Body of pancreas (tissue), 4 donors: Measurements from ENCODE around the gene FATE1.

Experiments
- CTCF ChIP-seq, 7 experiments: fragments of 450-650 bp in 4 of 7; fragments of 200-600 bp in 3 of 7; sonication (generic) in 3 of 7; IDR thresholded peaks; one replicate each; pipeline ENCODE4 v1.5.1; 2016 to 2019; ENCODE audit warnings: antibody characterized with exemption in 7 of 7
- POLR2A ChIP-seq, 3 donors: fragments of 450-650 bp; IDR thresholded peaks; one replicate each; pipeline ENCODE4 v1.6.1; 2016; ENCODE audit warnings: antibody characterized with exemption in 3 of 3, mild to moderate bottlenecking in 2 of 3

DNA sequence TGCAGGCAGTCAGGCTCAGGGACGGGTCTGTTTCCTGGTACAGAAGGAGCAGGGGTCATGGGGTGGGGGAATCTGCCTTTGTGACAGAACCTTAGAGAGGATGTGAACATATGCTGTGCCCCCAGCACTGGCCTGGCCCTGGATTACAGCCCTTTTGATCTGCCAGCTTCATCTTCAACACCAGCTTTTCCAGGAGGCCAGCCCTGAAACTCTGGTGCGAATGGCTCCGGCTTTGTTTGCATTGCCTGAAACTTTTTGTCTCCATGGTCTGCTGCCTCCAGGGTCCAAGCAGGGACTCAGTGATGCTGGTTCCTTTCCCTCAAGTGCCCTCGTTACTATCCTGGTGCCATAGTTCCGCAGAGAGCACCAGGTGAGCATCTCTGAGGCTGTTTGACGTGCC is 20.9 kb downstream of the FATE1 start:
- no peak for TF ChIP-seq CTCF (IDR thresholded peaks at IDR 0.05)
- TF ChIP-seq POLR2A (IDR thresholded peaks at IDR 0.05) = no peak
